ENCODE data around the gene GAD2.

GAD2 gene

GRCh38 chr10:26227786-26228185 is 11.2 kb downstream of the GAD2 start:
- no peaks in the 10 kb centered on the region for H3K36me3 ChIP-seq (ENCODE audit: insufficient read depth, low read length)
- H3K9me3 ChIP-seq (replicated peaks; ENCODE audit: low read length) = peaks cover 19% of the 10 kb centered on the region
- H3K9ac ChIP-seq (ENCODE audit: low read depth, low read length) = no peak overlapping the region
- H3K4me3 ChIP-seq (ENCODE audit: low read length) = no peak overlapping the region
- H3K27me3 ChIP-seq (ENCODE audit: control insufficient read depth, insufficient read depth, low read length) = no peaks in the 10 kb centered on the region
- H3K4me1 ChIP-seq (ENCODE audit: control insufficient read depth, insufficient read depth, low read length) = no peaks in the 10 kb centered on the region
- H3K4me2 ChIP-seq (ENCODE audit: low read length) = no peak overlapping the region

GRCh38 chr10:26232174-26232573 is 15.6 kb downstream of the GAD2 start:
- Histone ChIP-seq H3K4me1 (ENCODE audit: control insufficient read depth, insufficient read depth, low read length) (no peaks in the 10 kb centered on the region), H3K27me3 (ENCODE audit: control insufficient read depth, insufficient read depth, low read length) (no peaks in the 10 kb centered on the region), H3K9me3 (replicated peaks; ENCODE audit: low read length) (peaks cover 18% of the 10 kb centered on the region), H3K4me2 (ENCODE audit: low read length) (no peak overlapping the region), H3K36me3 (ENCODE audit: insufficient read depth, low read length) (no peaks in the 10 kb centered on the region), H3K4me3 (ENCODE audit: low read length) (no peak overlapping the region), H3K9ac (ENCODE audit: low read depth, low read length) (no peak overlapping the region)

- H3K9ac ChIP-seq (ENCODE audit: low read depth, low read length) = no peak overlapping the region
- peaks cover 24% of the 10 kb centered on the region for H3K9me3 ChIP-seq (replicated peaks; ENCODE audit: low read length)
- H3K27me3 ChIP-seq (ENCODE audit: control insufficient read depth, insufficient read depth, low read length) = no peaks in the 10 kb centered on the region
- no peaks in the 10 kb centered on the region for H3K4me1 ChIP-seq (ENCODE audit: control insufficient read depth, insufficient read depth, low read length)
- no peak overlapping the region for H3K4me2 ChIP-seq (ENCODE audit: low read length)
- no peak overlapping the region for H3K4me3 ChIP-seq (ENCODE audit: low read length)
- H3K36me3 ChIP-seq (ENCODE audit: insufficient read depth, low read length) = no peaks in the 10 kb centered on the region
Measured at GRCh38 chr10:26235761-26236160, 19.2 kb downstream of the GAD2 start.

GRCh38 chr10:26238378-26238777 is 21.8 kb downstream of the GAD2 start:
- H3K9me3 ChIP-seq (replicated peaks; ENCODE audit: low read length) = peaks cover 22% of the 10 kb centered on the region
- no peak overlapping the region for H3K4me2 ChIP-seq (ENCODE audit: low read length)
- no peaks in the 10 kb centered on the region for H3K4me1 ChIP-seq (ENCODE audit: control insufficient read depth, insufficient read depth, low read length)
- no peak overlapping the region for H3K4me3 ChIP-seq (ENCODE audit: low read length)
- no peaks in the 10 kb centered on the region for H3K36me3 ChIP-seq (ENCODE audit: insufficient read depth, low read length)
- no peaks in the 10 kb centered on the region for H3K27me3 ChIP-seq (ENCODE audit: control insufficient read depth, insufficient read depth, low read length)
- H3K9ac ChIP-seq (ENCODE audit: low read depth, low read length) = no peak overlapping the region

DNA sequence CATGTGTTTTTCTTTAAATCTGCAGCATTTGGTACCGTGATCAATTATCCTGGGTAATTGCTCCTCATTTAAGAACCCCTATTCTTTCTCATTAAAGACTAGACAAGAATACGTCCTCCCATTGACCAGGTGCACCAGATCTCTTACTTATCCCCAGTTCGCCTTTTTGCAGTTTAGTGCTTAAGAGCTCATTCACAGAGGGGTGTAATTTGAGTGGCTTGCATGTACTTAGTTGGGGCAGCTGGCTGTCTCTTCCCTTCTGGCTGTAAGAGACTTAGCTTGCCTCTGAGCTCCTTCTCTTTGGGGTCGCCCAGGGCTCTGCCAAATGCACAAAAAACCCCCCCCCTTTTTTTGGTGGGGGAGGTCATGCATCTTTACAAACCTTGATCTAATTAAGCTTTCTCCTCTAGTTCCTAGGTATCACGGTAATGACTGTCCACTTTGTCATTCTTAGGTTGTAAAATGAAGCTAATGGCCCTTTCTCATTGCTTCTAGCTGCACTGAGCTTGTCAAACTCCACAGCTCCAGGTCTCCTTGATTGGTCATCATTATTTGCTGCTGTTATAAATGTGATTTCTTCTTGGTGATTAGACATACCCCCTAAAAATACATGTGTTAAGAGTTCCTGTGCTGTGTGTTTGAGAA is 26.3 kb downstream of the GAD2 start:
- Histone ChIP-seq H3K9ac (ENCODE audit: low read depth, low read length) (no peak overlapping the region), H3K9me3 (replicated peaks; ENCODE audit: low read length) (peaks cover 18% of the 10 kb centered on the region), H3K4me3 (ENCODE audit: low read length) (no peak overlapping the region), H3K27me3 (ENCODE audit: control insufficient read depth, insufficient read depth, low read length) (no peaks in the 10 kb centered on the region), H3K4me1 (ENCODE audit: control insufficient read depth, insufficient read depth, low read length) (no peaks in the 10 kb centered on the region), H3K36me3 (ENCODE audit: insufficient read depth, low read length) (no peaks in the 10 kb centered on the region), H3K4me2 (ENCODE audit: low read length) (no peak overlapping the region)

GRCh38 chr10:26243351-26243720 is 26.8 kb downstream of the GAD2 start:
- H3K9ac ChIP-seq (ENCODE audit: low read depth, low read length) = no peak overlapping the region
- H3K4me3 ChIP-seq (ENCODE audit: low read length) = no peak overlapping the region
- H3K27me3 ChIP-seq (ENCODE audit: control insufficient read depth, insufficient read depth, low read length) = no peaks in the 10 kb centered on the region
- no peak overlapping the region for H3K4me2 ChIP-seq (ENCODE audit: low read length)
- no peaks in the 10 kb centered on the region for H3K36me3 ChIP-seq (ENCODE audit: insufficient read depth, low read length)
- H3K4me1 ChIP-seq (ENCODE audit: control insufficient read depth, insufficient read depth, low read length) = no peaks in the 10 kb centered on the region
- peaks cover 13% of the 10 kb centered on the region for H3K9me3 ChIP-seq (replicated peaks; ENCODE audit: low read length)

DNA sequence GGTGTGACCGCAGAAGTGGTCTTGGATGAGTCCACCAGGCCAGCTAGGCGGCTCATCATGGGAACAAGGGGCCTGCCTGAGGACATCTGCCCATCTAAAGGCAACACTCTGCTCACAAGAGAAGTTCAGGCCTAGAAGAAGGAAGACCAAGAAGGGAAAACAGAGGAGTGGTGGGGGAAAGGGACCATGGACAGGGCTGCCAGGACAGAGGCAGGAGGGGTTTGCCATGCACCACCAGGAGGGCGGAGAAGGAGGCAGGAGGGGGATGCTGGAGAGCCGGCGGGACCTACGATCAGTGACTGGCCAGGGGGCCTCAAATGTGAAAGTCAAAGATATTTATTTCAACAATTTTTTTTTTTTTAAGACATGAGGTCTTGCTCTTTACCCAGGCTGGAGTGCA is 33.1 kb downstream of the GAD2 start:
- peaks cover 5% of the 10 kb centered on the region for H3K9me3 ChIP-seq (replicated peaks; ENCODE audit: low read length)

GRCh38 chr10:26251925-26252324 is 35.4 kb downstream of the GAD2 start:
- H3K4me2 ChIP-seq (ENCODE audit: low read length) = no peak overlapping the region
- no peaks in the 10 kb centered on the region for H3K36me3 ChIP-seq (ENCODE audit: insufficient read depth, low read length)
- H3K27me3 ChIP-seq (ENCODE audit: control insufficient read depth, insufficient read depth, low read length) = no peaks in the 10 kb centered on the region
- H3K9me3 ChIP-seq (replicated peaks; ENCODE audit: low read length) = peaks cover 5% of the 10 kb centered on the region
- no peak overlapping the region for H3K9ac ChIP-seq (ENCODE audit: low read depth, low read length)
- no peak overlapping the region for H3K4me3 ChIP-seq (ENCODE audit: low read length)
- no peaks in the 10 kb centered on the region for H3K4me1 ChIP-seq (ENCODE audit: control insufficient read depth, insufficient read depth, low read length)

More for the DNA sequence above, 33.1 kb downstream of the GAD2 start:
- H3K36me3 ChIP-seq (ENCODE audit: insufficient read depth, low read length) = no peaks in the 10 kb centered on the region
- no peak overlapping the region for H3K4me3 ChIP-seq (ENCODE audit: low read length)
- H3K9ac ChIP-seq (ENCODE audit: low read depth, low read length) = no peak overlapping the region
- H3K4me2 ChIP-seq (ENCODE audit: low read length) = no peak overlapping the region
- H3K4me1 ChIP-seq (ENCODE audit: control insufficient read depth, insufficient read depth, low read length) = no peaks in the 10 kb centered on the region
- H3K27me3 ChIP-seq (ENCODE audit: control insufficient read depth, insufficient read depth, low read length) = no peaks in the 10 kb centered on the region

- no peak overlapping the region for H3K9ac ChIP-seq (ENCODE audit: low read depth, low read length)
- no peaks in the 10 kb centered on the region for H3K36me3 ChIP-seq (ENCODE audit: insufficient read depth, low read length)
- no peaks in the 10 kb centered on the region for H3K4me1 ChIP-seq (ENCODE audit: control insufficient read depth, insufficient read depth, low read length)
- no peak overlapping the region for H3K4me2 ChIP-seq (ENCODE audit: low read length)
- peaks cover 2% of the 10 kb centered on the region for H3K9me3 ChIP-seq (replicated peaks; ENCODE audit: low read length)
- no peak overlapping the region for H3K4me3 ChIP-seq (ENCODE audit: low read length)
- H3K27me3 ChIP-seq (ENCODE audit: control insufficient read depth, insufficient read depth, low read length) = no peaks in the 10 kb centered on the region
Measured at GRCh38 chr10:26254616-26255015, 38.0 kb downstream of the GAD2 start.

GRCh38 chr10:26259341-26259740 is 42.8 kb downstream of the GAD2 start:
- Histone ChIP-seq H3K4me1 (ENCODE audit: control insufficient read depth, insufficient read depth, low read length) (no peaks in the 10 kb centered on the region), H3K9ac (ENCODE audit: low read depth, low read length) (no peak overlapping the region), H3K36me3 (ENCODE audit: insufficient read depth, low read length) (no peaks in the 10 kb centered on the region), H3K4me3 (ENCODE audit: low read length) (no peak overlapping the region), H3K9me3 (replicated peaks; ENCODE audit: low read length) (no peaks in the 10 kb centered on the region), H3K27me3 (ENCODE audit: control insufficient read depth, insufficient read depth, low read length) (no peaks in the 10 kb centered on the region), H3K4me2 (ENCODE audit: low read length) (no peak overlapping the region)

GRCh38 chr10:26269754-26270153 is 53.2 kb downstream of the GAD2 start:
- no peak overlapping the region for H3K4me3 ChIP-seq (ENCODE audit: low read length)
- H3K4me2 ChIP-seq (ENCODE audit: low read length) = no peak overlapping the region
- no peaks in the 10 kb centered on the region for H3K4me1 ChIP-seq (ENCODE audit: control insufficient read depth, insufficient read depth, low read length)
- H3K27me3 ChIP-seq (ENCODE audit: control insufficient read depth, insufficient read depth, low read length) = no peaks in the 10 kb centered on the region
- peaks cover 7% of the 10 kb centered on the region for H3K9me3 ChIP-seq (replicated peaks; ENCODE audit: low read length)
- no peak overlapping the region for H3K9ac ChIP-seq (ENCODE audit: low read depth, low read length)
- no peaks in the 10 kb centered on the region for H3K36me3 ChIP-seq (ENCODE audit: insufficient read depth, low read length)

DNA sequence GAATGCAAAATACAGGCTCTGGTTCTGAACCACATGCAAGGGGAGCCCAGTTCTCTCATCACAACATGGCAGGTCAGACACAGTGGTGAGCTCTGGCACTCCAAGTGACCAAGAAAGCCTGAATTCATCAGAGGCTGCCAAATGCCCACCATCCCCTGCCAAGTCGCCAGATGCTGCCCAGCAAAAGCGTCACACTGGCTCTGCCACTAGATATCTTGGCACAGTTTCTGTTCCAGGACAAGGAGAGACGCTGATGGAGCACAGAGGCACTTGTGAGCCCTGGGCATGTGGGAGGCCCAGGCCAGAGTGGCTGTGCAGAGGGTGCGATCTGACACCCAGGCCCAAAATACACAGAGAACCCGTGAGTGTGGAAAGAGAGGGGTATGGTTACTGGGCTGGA is 57.8 kb downstream of the GAD2 start:
- H3K4me1 ChIP-seq (ENCODE audit: control insufficient read depth, insufficient read depth, low read length) = no peaks in the 10 kb centered on the region
- no peak overlapping the region for H3K4me3 ChIP-seq (ENCODE audit: low read length)
- no peak overlapping the region for H3K9ac ChIP-seq (ENCODE audit: low read depth, low read length)
- peaks cover 13% of the 10 kb centered on the region for H3K9me3 ChIP-seq (replicated peaks; ENCODE audit: low read length)
- H3K36me3 ChIP-seq (ENCODE audit: insufficient read depth, low read length) = no peaks in the 10 kb centered on the region
- H3K27me3 ChIP-seq (ENCODE audit: control insufficient read depth, insufficient read depth, low read length) = no peaks in the 10 kb centered on the region
- H3K4me2 ChIP-seq (ENCODE audit: low read length) = no peak overlapping the region

Data from skeletal muscle satellite cell (primary cell).